Right lobe of liver (tissue), 6 donors: Measurements from ENCODE around the gene THUMPD3. TPM values are rescaled to one million over a fixed set of nuclear protein-coding genes. Genes with fewer than 3 reads are reported as not detected.

Experiments used
- ATAC-seq, 4 donors: fragments of 200-7000 bp; cut with Tn5 transposase; one replicate each; pipeline ENCODE4 v1.9.1; 2020; ENCODE audit warnings: mild to moderate bottlenecking in 4 of 4, moderate library complexity in 4 of 4
- DNase-seq, 3 donors: peaks; one replicate each; pipeline ENCODE4 v3.0.0-alpha.2; 2020
- H3K27ac ChIP-seq, 3 donors: fragments of 200-600 bp; one replicate each; pipeline ENCODE4 v1.8.0; 2022
- H3K27me3 ChIP-seq, 2 donors: fragments of 200-600 bp; one replicate each; pipeline ENCODE4 v1.8.0; 2022
- H3K36me3 ChIP-seq, 4 donors: fragments of 200-600 bp; sonication (generic) in 1 of 4; one replicate each; pipeline versions ENCODE4 v1.5.1 to v1.8.0; 2017 to 2022; ENCODE audit warnings: control low read depth in 1 of 4
- H3K4me1 ChIP-seq, 4 donors: fragments of 200-600 bp; sonication (generic) in 1 of 4; one replicate each; pipeline versions ENCODE4 v1.5.1 to v1.8.0; 2017 to 2022; ENCODE audit warnings: control low read depth in 1 of 4
- H3K4me3 ChIP-seq, 3 donors: fragments of 200-600 bp; one replicate each; pipeline ENCODE4 v1.8.0; 2022
- H3K9me3 ChIP-seq, 4 donors: fragments of 200-600 bp; sonication (generic) in 1 of 4; one replicate each; pipeline versions ENCODE4 v1.5.1 to v1.8.0; 2017 to 2022; ENCODE audit warnings: control low read depth in 1 of 4
- POLR2A ChIP-seq: fragments of 450-650 bp; IDR thresholded peaks from one replicate; pipeline ENCODE4 v1.6.1; 2017; ENCODE audit warnings: antibody characterized with exemption, mild to moderate bottlenecking
- WGBS: methylation state at CpG from one replicate; pipeline ENCODE4 v1.1.6; 2018; ENCODE audit warnings: low coverage, low lambda C conversion rate; ENCODE audit not compliant: insufficient coverage; ENCODE audit errors: missing lambda C conversion rate; 5-methylcytosine and 5-hydroxymethylcytosine counted together
- intact Hi-C, 2 donors: fragments of 100-400 bp; cut with DNase I; formaldehyde crosslinking; loops; one replicate each; pipeline versions ENCODE4 v1.11.2 to v1.14.1; 2022
- total RNA-seq, 6 experiments: library from RNA; depleted of rRNA in 2 of 6; stranded (reverse); fragments of >200 nt in 2 of 6; fragmentation: NEBNext Ultra II Directional in 3 of 6; extraction: Animal tissue kit (Norgen Biotek cat#: 25700) in 3 of 6; gene quantifications; one replicate each; pipeline versions ENCODE4 v1.1.0 to v1.2.4, GENCODE V29; 2016 to 2023
- TF ChIP-seq, protein P1 (sequence below), 4 donors: fragments of 200-600 bp in 3 of 4; fragments of 450-650 bp in 1 of 4; IDR thresholded peaks; one replicate each; pipeline versions ENCODE4 v1.5.1 to v1.8.0; 2016 to 2022; ENCODE audit warnings: antibody characterized with exemption in 4 of 4, mild to moderate bottlenecking in 2 of 4
- donor health status: DM: no; HTN: yes; CAD: no.
- donor health status: DM: no; HTN: no; CAD: no.
- donor health status: DM: no; HTN: no; CAD: no.
- donor health status: DM: no; HTN: yes; CAD: no.
- donor health status: DM: no; HTN: yes; CAD: no.

THUMPD3 gene
- total RNA-seq, 6 experiments from 2014 or later = 19.0 to 23.4 (median 21.2) TPM

DNA sequence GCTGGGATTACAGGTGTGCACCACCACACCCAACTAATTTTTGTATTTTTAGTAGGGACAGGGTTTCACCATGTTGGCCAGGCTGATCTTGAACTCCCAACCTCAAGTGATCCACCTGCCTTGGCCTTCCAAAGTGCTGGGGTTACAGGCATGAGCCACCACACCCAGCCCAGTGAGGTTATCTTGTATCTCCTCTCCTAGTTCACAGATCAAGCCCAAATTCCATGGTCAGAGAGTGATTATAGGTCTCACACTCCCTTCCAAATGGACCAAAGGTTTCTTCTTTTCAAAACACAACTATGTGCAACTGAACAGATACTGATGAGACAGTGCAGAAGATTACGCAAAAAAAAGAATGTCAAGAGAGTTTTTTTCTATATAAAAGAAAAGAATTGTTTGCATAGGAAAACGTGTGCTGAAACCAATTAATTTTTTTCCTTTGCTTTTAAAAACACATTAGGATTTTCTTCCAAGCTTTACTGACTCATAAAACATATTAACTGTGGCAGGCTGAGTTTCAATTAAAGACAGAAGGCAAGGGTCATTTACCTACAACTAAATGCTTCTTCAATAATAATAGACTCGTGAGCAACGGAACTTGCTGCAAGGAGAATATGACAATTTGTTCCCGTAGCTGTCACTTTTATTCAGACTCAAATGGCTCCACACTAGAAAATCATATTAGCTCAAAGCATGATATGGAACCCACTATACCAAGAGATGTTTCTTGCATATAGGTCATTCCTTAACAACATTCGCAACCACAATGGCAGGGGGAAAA lies 30.4 kb upstream of the THUMPD3 start:
- DNase-seq (no peak), ATAC-seq (peak in 3 of 4 donors; percentile 71 to 85 (median 84))
- Histone ChIP-seq H3K27ac (no peak overlapping the region), H3K36me3 (no peaks in the 10 kb centered on the region), H3K4me1 (peaks cover 0 to 10% (median 0%) of the 10 kb centered on the region in 4 donors), H3K27me3 (no peaks in the 10 kb centered on the region), H3K9me3 (no peaks in the 10 kb centered on the region), H3K4me3 (no peak overlapping the region)
- intact Hi-C loops = no loop called here
- TF ChIP-seq, protein P1, sequence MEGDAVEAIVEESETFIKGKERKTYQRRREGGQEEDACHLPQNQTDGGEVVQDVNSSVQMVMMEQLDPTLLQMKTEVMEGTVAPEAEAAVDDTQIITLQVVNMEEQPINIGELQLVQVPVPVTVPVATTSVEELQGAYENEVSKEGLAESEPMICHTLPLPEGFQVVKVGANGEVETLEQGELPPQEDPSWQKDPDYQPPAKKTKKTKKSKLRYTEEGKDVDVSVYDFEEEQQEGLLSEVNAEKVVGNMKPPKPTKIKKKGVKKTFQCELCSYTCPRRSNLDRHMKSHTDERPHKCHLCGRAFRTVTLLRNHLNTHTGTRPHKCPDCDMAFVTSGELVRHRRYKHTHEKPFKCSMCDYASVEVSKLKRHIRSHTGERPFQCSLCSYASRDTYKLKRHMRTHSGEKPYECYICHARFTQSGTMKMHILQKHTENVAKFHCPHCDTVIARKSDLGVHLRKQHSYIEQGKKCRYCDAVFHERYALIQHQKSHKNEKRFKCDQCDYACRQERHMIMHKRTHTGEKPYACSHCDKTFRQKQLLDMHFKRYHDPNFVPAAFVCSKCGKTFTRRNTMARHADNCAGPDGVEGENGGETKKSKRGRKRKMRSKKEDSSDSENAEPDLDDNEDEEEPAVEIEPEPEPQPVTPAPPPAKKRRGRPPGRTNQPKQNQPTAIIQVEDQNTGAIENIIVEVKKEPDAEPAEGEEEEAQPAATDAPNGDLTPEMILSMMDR (IDR thresholded peaks at IDR 0.05) = no peak
- WGBS = 39% methylated on average over 6 of the region's 6 CpGs

DNA sequence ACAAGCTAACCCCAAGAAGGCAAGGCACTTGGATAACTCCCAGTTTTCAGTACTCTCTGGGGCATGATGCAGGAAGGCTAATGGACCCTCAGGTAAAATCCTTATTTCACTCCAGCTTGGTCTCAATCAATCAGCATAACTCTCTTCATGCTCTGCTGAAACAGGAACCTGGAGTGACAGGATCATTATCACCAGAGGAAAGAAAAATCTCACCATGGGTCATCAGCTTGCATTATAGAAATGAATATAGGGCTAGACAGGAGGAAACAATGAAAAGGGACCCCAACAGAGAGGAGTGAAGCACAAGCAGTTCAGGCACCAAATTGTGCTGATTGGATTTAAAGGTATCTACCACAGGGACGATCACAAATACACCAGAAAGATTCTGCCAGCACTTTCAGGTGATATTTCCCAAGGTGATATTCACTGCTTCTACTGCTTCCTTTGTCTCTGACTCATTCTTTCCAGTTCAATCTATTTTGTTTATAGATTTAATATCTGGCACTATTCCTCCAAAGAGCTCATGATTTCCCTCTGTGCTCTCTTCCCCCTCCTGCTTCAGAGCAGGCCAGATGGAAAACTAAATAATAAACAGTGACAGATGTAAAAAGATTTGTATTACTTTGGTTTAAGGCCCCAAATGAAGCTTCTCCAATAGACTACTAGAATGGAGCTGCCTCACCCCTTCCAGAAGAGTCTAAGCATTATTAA lies 22.9 kb upstream of the THUMPD3 start:
- TF ChIP-seq, protein P1 (IDR thresholded peaks at IDR 0.05) = no peak
- no peak for TF ChIP-seq POLR2A
- DNase-seq (no peak), ATAC-seq (peak in 1 of 4 donors; percentile 43)
- intact Hi-C loops = no loop called here
- no peaks in the 10 kb centered on the region for H3K9me3 ChIP-seq
- no peak overlapping the region for H3K4me3 ChIP-seq
- no peak overlapping the region for H3K27ac ChIP-seq
- no peaks in the 10 kb centered on the region for H3K27me3 ChIP-seq
- no peaks in the 10 kb centered on the region for H3K36me3 ChIP-seq
- no peaks in the 10 kb centered on the region for H3K4me1 ChIP-seq
- WGBS = 33% methylated on average over 1 of the region's 1 CpG

- DNase-seq = no peak
- no peaks in the 10 kb centered on the region for H3K36me3 ChIP-seq
- H3K27me3 ChIP-seq = no peaks in the 10 kb centered on the region
- no peaks in the 10 kb centered on the region for H3K4me1 ChIP-seq
- no peaks in the 10 kb centered on the region for H3K9me3 ChIP-seq
- intact Hi-C loops = no loop called here
- ATAC-seq = peak in 1 of 4 donors; percentile 89
- H3K4me3 ChIP-seq = no peak overlapping the region
- no peak for TF ChIP-seq POLR2A
- TF ChIP-seq, protein P1 (IDR thresholded peaks at IDR 0.05) = no peak
- 87% methylated on average over 3 of the region's 3 CpGs for WGBS
- H3K27ac ChIP-seq = no peak overlapping the region
Measured at GRCh38 chr3:9340472-9340902, 22.4 kb upstream of the THUMPD3 start.

GRCh38 chr3:9342696-9343095 lies 20.2 kb upstream of the THUMPD3 start:
- intact Hi-C loops = no loop called here
- no peak for ATAC-seq
- no peaks in the 10 kb centered on the region for H3K9me3 ChIP-seq
- no peaks in the 10 kb centered on the region for H3K27me3 ChIP-seq
- WGBS = 81% methylated on average over 4 of the region's 4 CpGs
- TF ChIP-seq, protein P1 (IDR thresholded peaks at IDR 0.05) = no peak
- TF ChIP-seq POLR2A = no peak
- no peaks in the 10 kb centered on the region for H3K4me1 ChIP-seq
- H3K4me3 ChIP-seq = no peak overlapping the region
- DNase-seq = no peak
- H3K36me3 ChIP-seq = no peaks in the 10 kb centered on the region
- H3K27ac ChIP-seq = no peak overlapping the region
